GM19463 (cell line): ENCODE results near the gene AKT1S1.
"Not testable (repeated sequence)": the region's sequence is repeated elsewhere in the genome, so short reads cannot be mapped to it uniquely, and the experiment has no call there.

Source experiments
- ATAC-seq: cut with Tn5 transposase; IDR thresholded peaks from one replicate; pipeline ENCODE4 v1.9.1; 2021; ENCODE audit warnings: mild to moderate bottlenecking, moderate library complexity; ENCODE audit not compliant: unreplicated experiment

The AKT1S1 gene

DNA sequence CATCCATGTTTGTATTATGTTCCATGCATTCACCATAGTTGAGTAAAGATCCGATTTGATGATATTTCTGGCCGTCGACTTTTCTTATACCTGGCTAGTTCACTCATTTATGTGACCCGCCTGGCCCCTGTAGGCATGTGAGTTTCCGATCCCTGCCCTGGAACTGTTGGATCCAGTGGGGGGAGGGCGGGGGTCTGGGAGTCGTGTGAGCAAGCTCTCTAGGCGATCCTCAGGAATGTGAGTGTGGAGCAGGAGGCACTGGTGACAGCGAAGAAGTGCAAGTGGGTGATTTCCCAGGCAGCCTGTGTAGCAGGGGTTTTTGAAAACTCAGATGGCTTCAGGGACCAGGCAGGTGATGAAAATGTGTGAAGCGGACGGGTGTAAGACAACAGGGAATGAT lies 36.8 kb downstream of the AKT1S1 start:
- ATAC-seq, result no peak

DNA sequence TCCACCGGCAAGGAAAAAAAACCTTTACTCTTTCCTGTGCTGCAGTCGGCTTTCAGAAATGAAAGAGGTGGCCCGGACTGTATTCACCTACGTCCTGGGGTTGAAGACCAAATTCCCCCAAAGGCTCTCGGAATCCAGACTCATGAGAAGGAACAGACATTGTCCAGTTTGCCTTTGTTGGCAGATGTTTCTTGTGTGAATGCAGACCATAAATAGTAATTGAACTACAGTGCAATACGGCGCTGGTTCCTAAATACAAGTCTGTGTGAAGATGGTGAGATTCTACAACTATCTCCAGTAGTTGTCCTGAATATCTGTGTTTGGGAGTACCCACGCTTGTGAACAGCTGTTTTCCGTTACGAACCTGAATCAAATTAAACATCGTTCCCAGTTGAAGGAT lies 37.4 kb downstream of the AKT1S1 start:
- no peak for ATAC-seq

DNA sequence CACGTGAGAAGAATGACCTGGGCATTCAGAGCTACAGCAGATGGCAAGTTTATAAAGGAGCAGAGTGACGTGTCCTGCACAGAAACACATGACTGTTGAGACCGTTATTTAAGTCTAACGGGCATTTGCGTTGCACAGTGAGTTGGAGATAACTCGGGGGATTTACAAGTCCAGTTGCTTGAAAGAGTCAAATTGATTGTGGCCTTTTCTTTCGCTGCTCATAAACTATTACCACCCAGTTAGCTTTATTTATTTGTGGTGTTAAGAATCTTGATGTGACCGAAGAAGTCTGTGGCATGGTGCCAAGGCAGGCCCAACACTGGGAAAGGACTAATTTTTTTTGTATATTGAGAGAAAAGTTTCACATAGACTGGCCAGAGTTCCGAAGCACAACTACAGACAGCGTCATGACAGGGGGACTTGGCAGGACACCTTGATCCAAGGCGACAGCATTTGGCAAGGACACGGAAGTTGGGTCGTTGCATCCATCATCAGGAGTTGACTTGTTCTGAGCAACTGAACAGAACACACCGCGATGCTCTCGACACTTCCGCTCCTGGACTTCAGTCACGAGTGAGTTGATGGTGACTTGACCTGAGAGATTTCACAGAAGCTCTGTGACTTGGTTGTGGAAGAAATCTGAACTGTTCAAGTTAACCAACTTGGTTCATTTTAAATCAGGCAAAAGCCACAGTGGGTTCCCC lies 38.1 kb downstream of the AKT1S1 start:
- ATAC-seq, result no peak

DNA sequence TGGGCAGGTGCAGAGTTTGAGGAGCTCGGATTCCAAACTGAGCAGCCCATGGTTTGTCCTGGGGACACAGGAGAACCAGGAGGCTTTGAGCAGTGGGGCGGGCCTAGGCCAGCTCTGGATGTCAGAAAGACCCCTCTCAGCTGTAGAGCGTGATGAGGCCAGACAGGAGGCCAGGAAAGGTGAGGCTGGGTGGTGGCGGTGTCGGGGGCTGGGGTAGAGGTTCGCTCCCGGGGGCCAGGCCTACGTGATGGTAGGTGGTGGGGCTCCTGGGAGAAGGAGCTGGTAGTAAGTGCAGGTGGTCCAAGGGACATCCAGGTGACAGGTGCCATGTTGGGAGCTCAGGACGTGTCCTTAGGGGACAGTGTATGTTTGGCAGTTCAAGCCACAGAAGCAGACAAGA lies 39.7 kb downstream of the AKT1S1 start:
- ATAC-seq, result no peak

DNA sequence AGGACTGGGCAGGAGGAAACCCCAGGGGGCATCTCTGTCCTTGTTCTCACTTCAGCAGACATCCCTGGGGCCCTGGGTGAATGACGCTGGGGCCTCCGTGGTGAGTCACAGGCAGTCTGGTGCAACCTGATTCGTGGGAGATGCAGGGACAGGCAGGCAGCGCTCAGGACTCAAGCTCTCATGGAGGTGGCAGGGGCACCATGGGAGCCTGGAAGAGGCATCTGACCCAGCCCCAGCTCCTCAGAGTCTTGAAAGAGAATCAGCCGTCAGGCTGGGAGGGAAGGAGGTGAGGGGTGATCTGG lies 40.2 kb downstream of the AKT1S1 start:
- no peak for ATAC-seq

DNA sequence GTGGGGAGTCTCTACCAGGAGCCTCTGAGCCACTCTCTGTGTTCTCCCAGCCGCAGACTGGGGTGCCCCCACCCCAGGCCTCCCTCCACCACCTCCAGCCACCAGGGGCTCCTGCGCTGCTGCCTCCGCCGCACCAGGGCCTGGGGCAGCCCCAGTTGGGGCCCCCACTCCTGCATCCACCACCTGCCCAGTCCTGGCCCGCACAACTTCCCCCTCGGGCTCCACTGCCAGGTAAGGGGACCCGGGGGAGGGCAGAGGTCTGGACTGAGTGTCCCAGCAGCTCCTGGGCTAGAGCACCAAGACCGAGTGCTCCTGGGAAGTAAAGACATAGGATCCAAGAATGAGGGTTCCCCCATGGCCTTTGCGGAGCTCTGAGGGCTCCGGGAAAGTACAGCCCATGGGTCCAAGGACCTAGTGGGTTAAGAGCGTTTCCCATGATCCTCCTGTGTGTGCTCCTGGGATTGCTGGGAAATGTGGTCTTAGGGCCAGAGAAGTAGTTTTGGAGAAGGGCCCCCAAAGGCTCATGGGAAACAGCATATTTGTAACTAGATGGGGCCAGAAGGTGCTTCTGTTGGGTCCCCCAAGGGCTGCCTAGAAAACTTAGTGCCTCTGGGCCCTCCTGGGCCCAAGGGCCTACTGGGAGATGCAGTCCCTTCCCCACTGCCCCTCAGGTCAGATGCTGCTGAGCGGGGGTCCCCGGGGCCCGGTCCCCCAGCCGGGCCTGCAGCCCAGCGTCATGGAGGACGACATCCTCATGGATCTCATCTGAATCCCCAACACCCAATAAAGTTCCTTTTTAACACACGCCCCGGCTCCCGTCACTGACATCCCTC lies 40.8 kb downstream of the AKT1S1 start:
- no peak for ATAC-seq

DNA sequence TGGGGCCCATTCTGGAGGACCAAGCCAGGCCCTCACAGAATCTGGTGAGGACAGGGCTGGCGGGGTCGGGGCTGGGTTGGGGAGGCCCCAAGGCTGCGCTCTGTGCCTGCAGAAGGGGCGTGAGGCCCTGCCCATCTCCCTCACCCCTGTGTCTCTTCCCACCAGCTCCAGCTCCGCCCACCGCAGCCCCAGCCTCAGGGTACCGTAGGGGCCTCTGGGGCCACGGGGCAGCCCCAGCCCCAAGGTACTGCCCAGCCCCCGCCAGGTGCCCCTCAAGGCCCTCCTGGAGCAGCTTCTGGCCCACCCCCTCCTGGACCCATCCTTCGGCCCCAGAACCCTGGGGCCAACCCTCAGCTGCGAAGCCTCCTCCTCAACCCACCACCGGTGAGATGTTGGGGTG lies 41.6 kb downstream of the AKT1S1 start:
- no peak for ATAC-seq

DNA sequence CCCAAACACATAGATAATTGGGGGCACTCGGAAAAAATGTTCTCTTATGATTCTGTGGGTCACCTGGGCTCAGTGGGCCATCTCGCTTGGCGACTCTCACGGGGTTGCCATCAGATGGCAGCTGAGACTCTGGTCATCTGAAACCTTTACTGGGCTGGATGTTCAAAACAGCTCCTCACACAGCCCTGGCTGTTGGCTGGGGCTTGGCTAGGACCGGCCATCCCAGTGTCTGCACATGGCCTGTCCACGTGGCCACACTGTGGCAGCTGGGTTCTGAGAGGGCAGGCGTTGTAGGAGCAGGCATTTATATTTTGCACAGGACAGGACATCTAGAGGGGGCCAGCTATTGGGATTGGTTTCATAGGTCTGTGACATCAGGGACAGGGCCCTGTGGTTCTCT lies 43.6 kb downstream of the AKT1S1 start:
- no peak for ATAC-seq

DNA sequence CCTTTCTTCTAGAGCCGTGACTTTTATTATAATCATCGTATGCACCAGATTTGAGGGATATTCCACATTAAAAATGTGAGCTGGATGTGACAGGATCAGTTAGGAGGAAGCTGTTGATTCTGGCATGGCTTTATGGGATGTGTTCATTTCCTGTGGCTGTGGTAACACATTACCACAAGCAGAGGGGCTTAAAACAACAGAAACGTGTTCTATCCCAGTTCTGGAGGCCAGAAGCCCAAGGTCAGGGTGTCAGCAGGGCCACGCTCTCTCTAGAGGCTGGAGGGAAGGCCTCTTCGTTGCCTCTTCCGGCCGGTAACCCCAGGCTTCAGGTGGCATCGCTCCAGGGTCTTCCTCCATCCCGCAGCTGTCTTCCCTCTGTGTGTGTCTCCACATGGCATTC lies 44.6 kb downstream of the AKT1S1 start:
- no peak for ATAC-seq

DNA sequence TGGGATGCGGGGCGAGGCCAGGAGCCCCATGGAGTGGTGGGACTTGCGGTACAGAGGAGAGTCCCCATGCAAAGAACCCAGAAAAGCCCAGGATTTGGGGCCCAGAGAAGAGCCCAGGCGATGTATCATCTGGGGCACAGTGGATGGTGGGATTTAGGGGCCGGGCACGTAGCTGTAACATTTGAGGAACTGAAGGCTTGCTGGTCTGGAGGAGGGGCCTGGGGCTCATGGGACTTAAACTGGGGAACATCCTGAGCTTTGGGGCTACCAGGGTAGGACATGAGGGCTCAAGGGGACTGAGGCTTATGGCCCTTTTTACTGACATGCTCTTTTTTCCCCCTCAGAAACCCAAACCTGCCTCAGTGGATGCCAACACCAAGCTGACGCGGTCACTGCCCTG lies 45.6 kb downstream of the AKT1S1 start:
- ATAC-seq, result no peak

DNA sequence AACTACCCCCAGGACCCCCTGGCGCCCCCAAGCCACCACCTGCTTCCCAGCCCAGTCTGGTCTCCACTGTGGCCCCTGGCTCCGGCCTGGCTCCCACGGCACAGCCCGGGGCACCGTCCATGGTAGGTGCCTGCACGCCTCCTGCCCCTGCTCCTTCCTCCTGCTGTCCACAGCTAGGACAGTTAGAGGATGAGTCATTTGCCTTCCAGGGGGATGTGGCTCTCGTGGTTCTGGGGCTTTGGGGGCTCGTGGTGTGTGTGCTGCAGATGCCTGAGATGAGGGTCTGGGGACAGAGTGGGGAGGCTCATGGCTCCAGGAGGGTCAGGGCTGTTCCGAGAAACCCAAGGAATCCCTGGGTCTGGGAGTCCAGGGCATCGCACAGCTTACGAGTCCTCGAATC lies 46.4 kb downstream of the AKT1S1 start:
- ATAC-seq, result no peak

DNA sequence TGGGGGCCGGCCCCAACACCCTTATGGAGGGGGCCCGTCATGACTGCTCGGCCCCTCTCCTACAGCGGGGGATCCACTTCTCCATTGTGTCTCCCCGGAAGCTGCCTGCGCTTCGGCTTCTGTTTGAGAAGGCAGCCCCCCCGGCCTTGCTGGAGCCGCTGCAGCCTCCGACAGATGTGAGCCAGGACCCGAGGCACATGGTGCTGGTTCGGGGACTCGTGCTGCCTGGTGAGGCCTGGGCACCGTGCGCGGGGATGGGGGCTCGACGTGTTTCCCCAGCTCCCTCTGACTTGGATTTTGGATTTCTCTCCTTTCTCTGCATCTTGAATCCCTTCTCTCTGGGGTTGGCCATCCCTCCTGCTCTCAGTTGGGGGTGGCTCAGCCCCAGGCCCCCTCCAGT lies 47.4 kb downstream of the AKT1S1 start:
- no peak for ATAC-seq

DNA sequence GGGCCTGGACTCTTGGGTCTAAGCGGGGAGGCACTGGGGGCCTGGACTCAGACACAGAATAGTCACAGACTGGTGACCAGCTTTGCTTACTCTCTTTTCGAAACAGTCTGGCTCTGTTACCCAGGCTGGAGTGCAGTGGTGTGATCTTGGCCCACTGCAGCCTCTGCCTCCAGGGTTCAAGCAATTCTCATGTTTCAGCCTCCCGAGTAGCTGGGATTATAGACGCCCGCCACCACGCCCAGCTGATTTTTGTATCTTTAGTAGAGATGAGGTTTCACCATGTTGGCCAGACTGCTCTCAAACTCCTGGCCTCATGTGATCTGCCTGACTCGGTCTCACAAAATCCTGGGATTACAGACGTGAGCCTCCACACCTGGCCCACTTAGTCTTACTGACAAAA lies 48.0 kb downstream of the AKT1S1 start:
- no peak for ATAC-seq

DNA sequence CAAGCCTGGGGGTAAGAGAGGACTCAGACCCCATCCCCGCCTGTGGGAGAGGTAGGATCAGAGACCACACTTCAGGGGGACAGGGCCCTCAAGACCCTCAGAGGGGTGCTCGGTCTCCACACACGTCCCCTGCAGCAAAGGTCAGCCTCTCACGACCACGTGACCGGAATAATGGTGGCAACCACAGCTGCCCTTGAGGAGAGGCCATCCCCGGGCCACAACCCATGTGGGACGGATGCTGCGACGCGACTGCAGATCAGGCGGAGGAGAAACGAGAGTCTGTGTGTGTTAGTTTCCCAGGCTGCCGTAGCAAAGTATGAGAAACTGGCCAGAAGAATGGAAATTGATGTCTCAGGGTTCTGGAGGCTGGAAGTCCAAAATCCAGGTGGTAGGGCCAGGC lies 50.1 kb downstream of the AKT1S1 start:
- no peak for ATAC-seq

DNA sequence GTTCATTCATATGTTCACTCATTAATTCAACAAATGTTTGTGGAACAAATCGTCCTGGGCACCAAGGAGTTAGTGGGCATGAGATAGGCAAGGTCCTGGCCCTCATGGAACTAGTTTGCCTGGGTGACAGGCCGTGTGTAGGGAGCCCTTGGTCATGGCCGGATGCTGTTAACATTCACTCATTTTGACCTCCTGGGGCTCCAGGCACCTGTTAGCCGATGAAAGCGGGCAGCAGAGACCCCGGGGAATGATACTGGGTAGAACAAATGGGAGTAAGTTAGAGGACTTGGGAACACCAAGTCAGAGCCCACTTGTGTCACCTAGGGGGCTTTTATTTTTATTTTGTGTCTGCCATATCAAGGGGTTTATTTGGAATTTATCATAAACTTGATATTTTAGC lies 52.5 kb downstream of the AKT1S1 start:
- ATAC-seq, result no peak

DNA sequence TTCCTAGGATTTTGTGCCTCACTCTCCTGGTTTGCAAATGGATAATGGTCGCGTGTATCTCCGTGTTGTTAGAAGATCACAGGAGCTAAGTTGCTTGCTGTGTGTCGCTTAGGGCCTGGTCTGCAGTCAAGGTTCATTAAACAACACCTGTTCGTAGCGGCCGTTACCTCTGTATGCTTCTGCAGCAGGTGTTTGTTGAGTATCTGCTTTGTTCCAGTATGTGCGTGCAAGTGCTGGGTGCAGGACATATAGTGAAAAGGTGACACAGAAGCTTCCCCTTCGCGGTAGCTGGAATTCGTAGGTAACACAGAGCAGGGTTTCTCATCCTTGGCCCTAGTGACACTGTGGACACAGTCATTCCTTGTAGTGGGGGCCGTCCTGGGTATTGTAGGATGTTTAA lies 53.7 kb downstream of the AKT1S1 start:
- no peak for ATAC-seq

DNA sequence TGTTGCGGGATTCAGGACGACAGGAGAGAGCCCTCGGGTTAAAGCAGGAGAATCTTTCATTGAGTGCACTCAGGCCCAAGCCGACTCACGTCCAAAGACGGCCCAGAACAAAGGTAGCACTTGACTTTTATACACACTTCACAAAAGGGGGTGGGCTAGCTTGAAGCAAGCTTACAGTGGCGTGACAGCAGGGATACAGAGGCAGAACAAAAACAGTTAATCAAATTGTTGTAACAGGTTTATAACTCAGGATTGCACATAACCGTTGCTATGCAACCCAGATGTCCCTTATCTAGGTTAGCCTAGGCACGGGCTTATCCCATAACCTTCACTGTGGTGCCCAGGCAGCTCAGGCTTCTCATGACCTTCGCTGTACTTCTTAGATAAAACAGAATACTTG lies 57.0 kb downstream of the AKT1S1 start:
- ATAC-seq, result no peak

DNA sequence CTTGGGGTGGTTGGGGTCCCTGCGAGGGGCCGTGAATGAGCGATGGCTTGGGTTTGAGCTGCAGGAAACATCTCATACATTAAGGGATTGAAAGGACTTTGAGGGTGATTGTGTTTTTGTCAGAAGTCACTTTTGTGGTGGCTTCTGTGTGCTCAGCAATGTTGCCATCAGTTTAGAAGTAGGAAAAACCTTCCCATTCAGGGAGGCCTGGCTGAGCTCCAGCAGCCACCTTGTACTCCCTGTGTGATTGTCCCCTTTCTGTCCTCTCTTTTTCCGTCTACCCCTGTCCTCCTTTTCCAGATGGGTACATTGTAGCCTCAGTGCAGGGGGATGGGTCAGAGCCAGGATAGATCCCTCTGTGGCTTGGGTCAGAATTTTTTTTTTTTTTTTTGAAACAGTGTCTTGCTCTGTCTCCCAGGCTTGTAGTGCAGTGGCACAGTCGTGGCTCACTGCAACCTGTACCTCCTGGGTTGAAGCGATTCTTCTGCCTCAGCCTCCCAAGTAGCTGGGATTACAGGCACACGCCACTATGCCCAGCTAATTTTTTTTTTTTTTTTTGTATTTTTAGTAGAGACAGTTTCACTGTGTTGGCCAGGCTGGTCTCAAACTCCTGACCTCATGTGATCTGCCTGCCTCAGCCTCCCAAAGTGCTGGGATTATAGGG lies 57.6 kb downstream of the AKT1S1 start:
- not testable (repeated sequence) for ATAC-seq
